Liver (tissue), 9 donors: ENCODE measurements around the gene LEMD3. TPM values are rescaled to one million over a fixed set of nuclear protein-coding genes. Genes with fewer than 3 reads are reported as not detected.
A peak's percentile ranks its signal among the peaks of the same experiment; 100 is the strongest.

Experiments
- DNase-seq: peaks from one replicate; pipeline ENCODE4 v3.0.0-alpha.2; 2017; ENCODE audit warnings: low spot score
- H3K27ac ChIP-seq, 2 donors: one replicate each; pipeline ENCODE4 v1.7.0; 2013; ENCODE audit warnings: inconsistent platforms in 2 of 2, low read length in 2 of 2, control low read depth in 1 of 2, low read depth in 1 of 2, mild to moderate bottlenecking in 1 of 2
- H3K27me3 ChIP-seq, 4 donors: one replicate each; pipeline versions ENCODE4 v1.6.1 to v1.7.0; 2013; ENCODE audit warnings: low read length in 3 of 4, inconsistent platforms in 1 of 4, mild to moderate bottlenecking in 1 of 4, moderate library complexity in 1 of 4; ENCODE audit not compliant: control insufficient read depth in 4 of 4, insufficient read depth in 4 of 4
- H3K36me3 ChIP-seq, 4 donors: one replicate each; pipeline versions ENCODE4 v1.6.1 to v1.7.0; 2013; ENCODE audit warnings: low read length in 3 of 4, mild to moderate bottlenecking in 3 of 4, low read depth in 1 of 4, moderate library complexity in 1 of 4; ENCODE audit not compliant: control insufficient read depth in 4 of 4, insufficient read depth in 3 of 4
- H3K4me1 ChIP-seq, 4 donors: one replicate each; pipeline versions ENCODE4 v1.6.1 to v1.7.0; 2013; ENCODE audit warnings: low read length in 3 of 4, mild to moderate bottlenecking in 3 of 4, moderate library complexity in 1 of 4; ENCODE audit not compliant: control insufficient read depth in 4 of 4, insufficient read depth in 4 of 4
- H3K4me3 ChIP-seq, 3 donors: one replicate each; pipeline versions ENCODE4 v1.6.1 to v1.7.0; 2013; ENCODE audit warnings: low read length in 3 of 3, control low read depth in 1 of 3, low read depth in 1 of 3, mild to moderate bottlenecking in 1 of 3
- H3K9ac ChIP-seq, 2 donors: one replicate each; pipeline ENCODE4 v1.7.0; 2013; ENCODE audit warnings: low read length in 2 of 2, mild to moderate bottlenecking in 2 of 2, moderate library complexity in 2 of 2, control low read depth in 1 of 2, low read depth in 1 of 2
- H3K9me3 ChIP-seq, 4 donors: one replicate each; pipeline versions ENCODE4 v1.6.1 to v1.7.0; 2013; ENCODE audit warnings: low read length in 3 of 4; ENCODE audit not compliant: control insufficient read depth in 4 of 4
- ATF3 ChIP-seq: IDR thresholded peaks from 2 replicates; pipeline ENCODE4 v1.6.1; 2016; ENCODE audit warnings: antibody characterized with exemption
- FOXA1 ChIP-seq: IDR thresholded peaks from 2 replicates; pipeline ENCODE4 v1.6.1; 2016; ENCODE audit warnings: antibody characterized with exemption
- FOXA2 ChIP-seq: IDR thresholded peaks from 2 replicates; pipeline ENCODE4 v1.6.1; 2016; ENCODE audit warnings: antibody characterized with exemption
- GABPA ChIP-seq, 2 donors: IDR thresholded peaks in 1 of 2; conservative IDR thresholded peaks in 1 of 2; 2 replicates each; pipeline ENCODE4 v1.6.1; 2016; ENCODE audit warnings: antibody characterized with exemption in 2 of 2, mild to moderate bottlenecking in 1 of 2, moderate library complexity in 1 of 2
- HNF4A ChIP-seq, 2 donors: conservative IDR thresholded peaks; 2 replicates each; pipeline ENCODE4 v1.6.1; 2016; ENCODE audit warnings: antibody characterized with exemption in 2 of 2, mild to moderate bottlenecking in 2 of 2
- HNF4G ChIP-seq: IDR thresholded peaks from 2 replicates; pipeline ENCODE4 v1.6.1; 2016; ENCODE audit warnings: antibody characterized with exemption
- JUND ChIP-seq, 2 donors: IDR thresholded peaks; 2 replicates each; pipeline ENCODE4 v1.6.1; 2016; ENCODE audit warnings: antibody characterized with exemption in 2 of 2
- NR2F2 ChIP-seq: IDR thresholded peaks from 2 replicates; pipeline ENCODE4 v1.6.1; 2016; ENCODE audit warnings: antibody characterized with exemption
- RAD21 ChIP-seq, 2 donors: IDR thresholded peaks; 2 replicates each; pipeline ENCODE4 v1.6.1; 2016; ENCODE audit warnings: antibody characterized with exemption in 2 of 2, mild to moderate bottlenecking in 2 of 2
- RXRA ChIP-seq, 2 donors: IDR thresholded peaks; 2 replicates each; pipeline ENCODE4 v1.6.1; 2017 to 2018; ENCODE audit warnings: antibody characterized with exemption in 2 of 2, mild to moderate bottlenecking in 1 of 2
- SP1 ChIP-seq: IDR thresholded peaks from 2 replicates; pipeline ENCODE4 v1.6.1; 2018; ENCODE audit warnings: antibody characterized with exemption, mild to moderate bottlenecking
- TAF1 ChIP-seq: conservative IDR thresholded peaks from 2 replicates; pipeline ENCODE4 v1.6.1; 2016; ENCODE audit warnings: antibody characterized with exemption, mild to moderate bottlenecking
- YY1 ChIP-seq: IDR thresholded peaks from 2 replicates; pipeline ENCODE4 v1.6.1; 2016; ENCODE audit warnings: antibody characterized with exemption, mild to moderate bottlenecking
- WGBS: extraction: QIAGEN DNeasy Blood & Tissue Kit; methylation state at CpG from one replicate; pipeline ENCODE4 v1.1.7; 2013; 5-methylcytosine and 5-hydroxymethylcytosine counted together
- polyA plus RNA-seq, 2 donors: library from polyadenylated mRNA; stranded (reverse) in 1 of 2; unstranded in 1 of 2; fragments of 200-250 nt in 1 of 2; fragments of >200 nt in 1 of 2; fragmentation: Nextera tagmentation in 1 of 2; extraction: Ambion mirVana in 1 of 2; gene quantifications; one replicate each; pipeline versions ENCODE4 v1.2.1 to v1.2.3, GENCODE V29; 2013 to 2015
- total RNA-seq, 2 donors: library from RNA; depleted of rRNA; stranded (reverse); fragments of >200 nt; gene quantifications; one replicate each; pipeline ENCODE4 v1.2.3, GENCODE V29; 2014
- TF ChIP-seq, protein P1 (sequence below): IDR thresholded peaks from 2 replicates; pipeline ENCODE4 v1.6.1; 2016; ENCODE audit warnings: antibody characterized with exemption, mild to moderate bottlenecking
- TF ChIP-seq, protein P2 (sequence below): fragments of 150-350 bp; IDR thresholded peaks from 2 replicates; pipeline ENCODE4 v1.5.1; 2017; ENCODE audit warnings: improper control_type of control experiment, low read depth, low read length; ENCODE audit not compliant: missing input control
- TF ChIP-seq, protein P3 (sequence below): IDR thresholded peaks from 2 replicates; pipeline ENCODE4 v1.6.1; 2016; ENCODE audit warnings: antibody characterized with exemption
- donor health status: healthy.
- donor health status: healthy.
- donor health status: healthy.
- donor health status: healthy.
- donor health status: healthy.

LEMD3 gene
- total and polyA plus RNA-seq, 4 donors = 3.5 to 19.5 (median 11.3) TPM

GRCh38 chr12:65164774-65165173, 4.6 kb upstream of the LEMD3 start:
- no peak for DNase-seq
- no peak overlapping the region for H3K9ac ChIP-seq
- no peaks in the 10 kb centered on the region for H3K27me3 ChIP-seq
- H3K4me3 ChIP-seq = no peak overlapping the region
- no peaks in the 10 kb centered on the region for H3K36me3 ChIP-seq
- no peak for TF ChIP-seq HNF4A (conservative IDR thresholded peaks at IDR 0.05)
- no peak for TF ChIP-seq TAF1
- no peak for TF ChIP-seq HNF4G
- TF ChIP-seq RXRA (IDR thresholded peaks at IDR 0.05) = no peak
- no peak for TF ChIP-seq SP1
- no peak for TF ChIP-seq NR2F2
- TF ChIP-seq YY1 = no peak
- TF ChIP-seq GABPA (IDR thresholded peaks at IDR 0.05 in 1 of 2, conservative IDR thresholded peaks at IDR 0.05 in 1 of 2) = no peak
- no peak for TF ChIP-seq FOXA2
- TF ChIP-seq, protein P1, sequence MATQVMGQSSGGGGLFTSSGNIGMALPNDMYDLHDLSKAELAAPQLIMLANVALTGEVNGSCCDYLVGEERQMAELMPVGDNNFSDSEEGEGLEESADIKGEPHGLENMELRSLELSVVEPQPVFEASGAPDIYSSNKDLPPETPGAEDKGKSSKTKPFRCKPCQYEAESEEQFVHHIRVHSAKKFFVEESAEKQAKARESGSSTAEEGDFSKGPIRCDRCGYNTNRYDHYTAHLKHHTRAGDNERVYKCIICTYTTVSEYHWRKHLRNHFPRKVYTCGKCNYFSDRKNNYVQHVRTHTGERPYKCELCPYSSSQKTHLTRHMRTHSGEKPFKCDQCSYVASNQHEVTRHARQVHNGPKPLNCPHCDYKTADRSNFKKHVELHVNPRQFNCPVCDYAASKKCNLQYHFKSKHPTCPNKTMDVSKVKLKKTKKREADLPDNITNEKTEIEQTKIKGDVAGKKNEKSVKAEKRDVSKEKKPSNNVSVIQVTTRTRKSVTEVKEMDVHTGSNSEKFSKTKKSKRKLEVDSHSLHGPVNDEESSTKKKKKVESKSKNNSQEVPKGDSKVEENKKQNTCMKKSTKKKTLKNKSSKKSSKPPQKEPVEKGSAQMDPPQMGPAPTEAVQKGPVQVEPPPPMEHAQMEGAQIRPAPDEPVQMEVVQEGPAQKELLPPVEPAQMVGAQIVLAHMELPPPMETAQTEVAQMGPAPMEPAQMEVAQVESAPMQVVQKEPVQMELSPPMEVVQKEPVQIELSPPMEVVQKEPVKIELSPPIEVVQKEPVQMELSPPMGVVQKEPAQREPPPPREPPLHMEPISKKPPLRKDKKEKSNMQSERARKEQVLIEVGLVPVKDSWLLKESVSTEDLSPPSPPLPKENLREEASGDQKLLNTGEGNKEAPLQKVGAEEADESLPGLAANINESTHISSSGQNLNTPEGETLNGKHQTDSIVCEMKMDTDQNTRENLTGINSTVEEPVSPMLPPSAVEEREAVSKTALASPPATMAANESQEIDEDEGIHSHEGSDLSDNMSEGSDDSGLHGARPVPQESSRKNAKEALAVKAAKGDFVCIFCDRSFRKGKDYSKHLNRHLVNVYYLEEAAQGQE = no peak
- TF ChIP-seq, protein P2, sequence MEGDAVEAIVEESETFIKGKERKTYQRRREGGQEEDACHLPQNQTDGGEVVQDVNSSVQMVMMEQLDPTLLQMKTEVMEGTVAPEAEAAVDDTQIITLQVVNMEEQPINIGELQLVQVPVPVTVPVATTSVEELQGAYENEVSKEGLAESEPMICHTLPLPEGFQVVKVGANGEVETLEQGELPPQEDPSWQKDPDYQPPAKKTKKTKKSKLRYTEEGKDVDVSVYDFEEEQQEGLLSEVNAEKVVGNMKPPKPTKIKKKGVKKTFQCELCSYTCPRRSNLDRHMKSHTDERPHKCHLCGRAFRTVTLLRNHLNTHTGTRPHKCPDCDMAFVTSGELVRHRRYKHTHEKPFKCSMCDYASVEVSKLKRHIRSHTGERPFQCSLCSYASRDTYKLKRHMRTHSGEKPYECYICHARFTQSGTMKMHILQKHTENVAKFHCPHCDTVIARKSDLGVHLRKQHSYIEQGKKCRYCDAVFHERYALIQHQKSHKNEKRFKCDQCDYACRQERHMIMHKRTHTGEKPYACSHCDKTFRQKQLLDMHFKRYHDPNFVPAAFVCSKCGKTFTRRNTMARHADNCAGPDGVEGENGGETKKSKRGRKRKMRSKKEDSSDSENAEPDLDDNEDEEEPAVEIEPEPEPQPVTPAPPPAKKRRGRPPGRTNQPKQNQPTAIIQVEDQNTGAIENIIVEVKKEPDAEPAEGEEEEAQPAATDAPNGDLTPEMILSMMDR = no peak
- no peak for TF ChIP-seq ATF3
- TF ChIP-seq, protein P3, sequence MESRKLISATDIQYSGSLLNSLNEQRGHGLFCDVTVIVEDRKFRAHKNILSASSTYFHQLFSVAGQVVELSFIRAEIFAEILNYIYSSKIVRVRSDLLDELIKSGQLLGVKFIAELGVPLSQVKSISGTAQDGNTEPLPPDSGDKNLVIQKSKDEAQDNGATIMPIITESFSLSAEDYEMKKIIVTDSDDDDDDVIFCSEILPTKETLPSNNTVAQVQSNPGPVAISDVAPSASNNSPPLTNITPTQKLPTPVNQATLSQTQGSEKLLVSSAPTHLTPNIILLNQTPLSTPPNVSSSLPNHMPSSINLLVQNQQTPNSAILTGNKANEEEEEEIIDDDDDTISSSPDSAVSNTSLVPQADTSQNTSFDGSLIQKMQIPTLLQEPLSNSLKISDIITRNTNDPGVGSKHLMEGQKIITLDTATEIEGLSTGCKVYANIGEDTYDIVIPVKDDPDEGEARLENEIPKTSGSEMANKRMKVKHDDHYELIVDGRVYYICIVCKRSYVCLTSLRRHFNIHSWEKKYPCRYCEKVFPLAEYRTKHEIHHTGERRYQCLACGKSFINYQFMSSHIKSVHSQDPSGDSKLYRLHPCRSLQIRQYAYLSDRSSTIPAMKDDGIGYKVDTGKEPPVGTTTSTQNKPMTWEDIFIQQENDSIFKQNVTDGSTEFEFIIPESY = no peak
- no peak for TF ChIP-seq JUND (IDR thresholded peaks at IDR 0.05)
- H3K27ac ChIP-seq = no peak overlapping the region
- no peaks in the 10 kb centered on the region for H3K9me3 ChIP-seq
- peaks cover 0 to 4% (median 0%) of the 10 kb centered on the region in 4 donors for H3K4me1 ChIP-seq

DNA sequence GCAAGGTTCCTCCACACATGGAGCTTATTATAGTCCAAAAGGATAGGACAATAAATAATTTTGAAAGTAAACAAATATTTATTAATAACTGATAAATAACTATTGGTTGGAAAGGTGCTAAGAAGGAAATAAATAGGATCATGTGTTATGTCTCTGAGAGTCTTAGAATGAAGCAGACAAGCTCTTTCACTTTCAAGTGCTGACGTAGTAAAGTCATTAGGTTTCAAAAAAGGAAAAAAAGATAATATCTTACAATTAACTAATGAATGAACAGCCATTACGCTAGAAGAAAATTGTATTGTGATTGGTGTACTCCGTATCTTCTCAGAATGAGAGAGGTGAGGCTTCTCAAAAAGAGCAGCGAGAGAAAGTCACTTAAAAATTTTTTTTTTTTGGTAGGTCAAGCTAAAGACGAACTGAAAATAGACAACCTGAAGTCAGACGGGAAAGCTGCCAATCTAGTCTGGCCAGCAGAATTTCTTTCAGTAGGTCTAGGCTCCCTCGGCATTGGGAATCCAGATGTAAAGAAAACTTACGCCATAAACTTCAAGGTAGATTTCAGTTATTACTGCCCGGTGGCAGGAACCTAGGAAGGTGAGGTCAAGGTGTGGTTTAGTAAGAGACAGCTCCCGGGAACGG, 583 bp upstream of the LEMD3 start:
- H3K4me3 ChIP-seq = peak overlapping the region; percentile 86 to 93 (median 93)
- no peak for TF ChIP-seq RAD21 (IDR thresholded peaks at IDR 0.05)
- TF ChIP-seq NR2F2 = no peak
- no peak for TF ChIP-seq HNF4G
- no peak for TF ChIP-seq FOXA1
- TF ChIP-seq, protein P2 = no peak
- WGBS = 11% methylated on average over 11 of the region's 11 CpGs
- no peaks in the 10 kb centered on the region for H3K36me3 ChIP-seq
- H3K9ac ChIP-seq = peak overlapping the region; percentile 79 to 96
- no peaks in the 10 kb centered on the region for H3K9me3 ChIP-seq
- DNase-seq = no peak
- H3K27me3 ChIP-seq = no peaks in the 10 kb centered on the region
- peaks cover 1 to 37% (median 26%) of the 10 kb centered on the region in 4 donors for H3K4me1 ChIP-seq
- peak overlapping the region; percentile 91 to 92 for H3K27ac ChIP-seq
